LNCAP (cell line): Measurements from ENCODE around the gene TMEM39A.

Source experiments
- CTCF ChIP-seq: fragments of 450-650 bp; IDR thresholded peaks from 2 replicates; pipeline ENCODE4 v1.5.1; 2017; ENCODE audit warnings: mild to moderate bottlenecking

Gene TMEM39A

GRCh38 chr3:119444590-119444989, 18.8 kb downstream of the TMEM39A start:
- no peak for TF ChIP-seq CTCF

- TF ChIP-seq CTCF: no peak
Observed at GRCh38 chr3:119443179-119443578, 20.2 kb downstream of the TMEM39A start.

- no peak for TF ChIP-seq CTCF
Observed at GRCh38 chr3:119437691-119438258, 25.6 kb downstream of the TMEM39A start.

GRCh38 chr3:119436977-119437376, 26.4 kb downstream of the TMEM39A start:
- no peak for TF ChIP-seq CTCF

- no peak for TF ChIP-seq CTCF
Observed at GRCh38 chr3:119434703-119435102, 28.7 kb downstream of the TMEM39A start.

- no peak for TF ChIP-seq CTCF
Observed at GRCh38 chr3:119433613-119434325, 29.6 kb downstream of the TMEM39A start.

GRCh38 chr3:119428538-119428937, 34.9 kb downstream of the TMEM39A start:
- no peak; the same call in 1 of the 2 replicates for TF ChIP-seq CTCF

- TF ChIP-seq CTCF: no peak
Observed at GRCh38 chr3:119427669-119428068, 35.7 kb downstream of the TMEM39A start.
